Measurements from ENCODE around the gene ZNF516.
A peak's percentile ranks its signal among the peaks of the same experiment; 100 is the strongest.
"Not testable (repeated sequence)": the region's sequence is repeated elsewhere in the genome, so short reads cannot be mapped to it uniquely, and the experiment has no call there.

ZNF516 gene

DNA sequence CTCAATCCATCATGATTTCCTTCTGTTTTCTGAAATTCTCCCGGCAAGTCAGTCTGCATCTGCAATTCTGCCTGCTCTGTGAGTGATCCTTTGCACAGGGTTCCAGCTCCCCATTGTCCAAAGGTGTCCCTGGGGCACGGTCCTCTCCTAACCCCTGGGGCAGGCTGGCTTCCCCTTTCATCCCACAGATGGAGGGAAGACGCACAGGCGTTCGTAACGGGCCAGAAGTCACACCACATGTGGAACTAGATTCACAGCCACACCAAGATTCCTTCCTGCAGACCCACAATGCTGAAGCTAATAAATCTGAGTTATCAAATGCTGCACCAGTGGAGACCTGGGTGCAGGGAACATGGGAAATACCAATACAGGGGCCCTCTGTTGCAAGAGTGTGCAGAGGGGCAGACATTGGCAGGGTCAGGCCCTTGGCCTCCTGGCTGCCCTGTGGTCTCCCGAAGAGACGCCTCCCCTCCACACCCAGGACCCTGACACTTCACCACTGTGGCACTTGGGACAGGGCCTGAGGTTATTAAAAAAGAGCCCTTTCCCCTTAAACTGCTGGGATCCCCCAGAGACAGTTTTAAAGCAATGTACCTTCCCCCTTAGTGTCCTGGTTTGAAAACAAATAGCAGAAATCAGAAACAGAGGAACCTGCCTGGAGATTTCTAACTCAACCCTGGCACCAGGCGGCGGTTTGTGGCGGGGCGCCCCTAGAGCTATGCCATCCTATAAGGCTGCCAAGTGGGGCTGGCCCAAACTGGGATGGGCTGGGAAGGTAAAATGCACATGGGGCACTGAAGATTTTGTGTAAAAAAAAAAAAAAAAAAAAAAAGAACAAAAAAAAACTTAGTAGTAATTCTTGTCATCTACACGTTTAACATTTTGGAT is 15.4 kb downstream of the ZNF516 start:
- TF ChIP-seq, protein P1, sequence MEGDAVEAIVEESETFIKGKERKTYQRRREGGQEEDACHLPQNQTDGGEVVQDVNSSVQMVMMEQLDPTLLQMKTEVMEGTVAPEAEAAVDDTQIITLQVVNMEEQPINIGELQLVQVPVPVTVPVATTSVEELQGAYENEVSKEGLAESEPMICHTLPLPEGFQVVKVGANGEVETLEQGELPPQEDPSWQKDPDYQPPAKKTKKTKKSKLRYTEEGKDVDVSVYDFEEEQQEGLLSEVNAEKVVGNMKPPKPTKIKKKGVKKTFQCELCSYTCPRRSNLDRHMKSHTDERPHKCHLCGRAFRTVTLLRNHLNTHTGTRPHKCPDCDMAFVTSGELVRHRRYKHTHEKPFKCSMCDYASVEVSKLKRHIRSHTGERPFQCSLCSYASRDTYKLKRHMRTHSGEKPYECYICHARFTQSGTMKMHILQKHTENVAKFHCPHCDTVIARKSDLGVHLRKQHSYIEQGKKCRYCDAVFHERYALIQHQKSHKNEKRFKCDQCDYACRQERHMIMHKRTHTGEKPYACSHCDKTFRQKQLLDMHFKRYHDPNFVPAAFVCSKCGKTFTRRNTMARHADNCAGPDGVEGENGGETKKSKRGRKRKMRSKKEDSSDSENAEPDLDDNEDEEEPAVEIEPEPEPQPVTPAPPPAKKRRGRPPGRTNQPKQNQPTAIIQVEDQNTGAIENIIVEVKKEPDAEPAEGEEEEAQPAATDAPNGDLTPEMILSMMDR (IDR thresholded peaks at IDR 0.05; ENCODE audit: poor library complexity, severe bottlenecking), result no peak
- no peaks in the 10 kb centered on the region for H3K9me3 ChIP-seq (ENCODE audit: severe bottlenecking)
- H3K4me3 ChIP-seq (ENCODE audit: severe bottlenecking), result no peak overlapping the region
- H3K36me3 ChIP-seq (ENCODE audit: low read depth), result peaks cover 18% of the 10 kb centered on the region
- ATAC-seq (ENCODE audit: low read depth), result no peak
- no peaks in the 10 kb centered on the region for H3K27me3 ChIP-seq (ENCODE audit: insufficient read depth, poor library complexity, severe bottlenecking)
- DNase-seq (ENCODE audit: low spot score), result no peak
- H3K27ac ChIP-seq (ENCODE audit: poor library complexity, severe bottlenecking), result no peak overlapping the region
- peaks cover 30% of the 10 kb centered on the region for H3K4me1 ChIP-seq (ENCODE audit: insufficient read depth, poor library complexity, severe bottlenecking)

DNA sequence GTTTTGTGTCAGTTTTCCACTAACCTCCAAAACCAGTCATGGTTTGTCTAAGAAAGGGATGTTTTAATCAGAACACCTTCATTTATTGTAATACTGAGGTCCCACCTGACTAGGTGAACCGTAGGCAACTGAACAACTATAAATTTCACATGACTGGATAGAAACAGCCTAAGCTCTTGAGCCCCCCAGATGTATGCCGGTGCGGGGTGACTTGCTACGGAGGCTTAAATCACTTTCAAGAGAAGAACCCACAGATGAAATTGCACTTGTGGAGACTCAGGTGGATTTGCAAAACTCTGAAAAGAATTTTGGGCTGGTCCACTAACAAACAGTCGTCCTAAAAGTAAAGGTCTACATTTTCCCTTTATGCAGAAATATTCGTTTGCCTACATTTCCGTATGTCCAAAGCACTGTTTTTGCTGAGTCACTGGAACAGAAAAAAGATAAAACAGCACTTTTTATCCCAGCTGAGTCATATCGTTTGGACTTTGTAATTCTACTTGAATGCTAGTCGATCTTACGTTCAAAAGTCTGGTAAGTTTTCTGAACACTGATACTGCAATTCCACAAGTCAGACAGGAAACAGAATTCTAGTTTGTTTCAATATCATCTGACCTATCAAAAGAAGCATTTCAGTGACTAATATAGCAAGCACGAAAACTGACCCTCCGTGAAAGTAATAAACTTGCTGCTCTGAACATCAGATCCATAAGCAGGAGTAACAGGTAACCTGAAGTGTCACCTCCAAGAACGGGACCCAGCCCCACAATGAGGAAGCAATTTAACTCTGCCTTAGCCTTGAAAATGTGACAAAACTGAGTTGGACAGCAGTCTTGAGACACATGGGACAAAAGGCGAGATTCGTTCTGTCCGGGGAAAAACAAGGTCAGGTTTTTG is 18.1 kb downstream of the ZNF516 start:
- peak overlapping the region; percentile 8 for H3K4me3 ChIP-seq (ENCODE audit: severe bottlenecking)
- peaks cover 37% of the 10 kb centered on the region for H3K4me1 ChIP-seq (ENCODE audit: insufficient read depth, poor library complexity, severe bottlenecking)
- no peaks in the 10 kb centered on the region for H3K9me3 ChIP-seq (ENCODE audit: severe bottlenecking)
- peaks cover 12% of the 10 kb centered on the region for H3K36me3 ChIP-seq (ENCODE audit: low read depth)
- ATAC-seq (ENCODE audit: low read depth) (peak; percentile 92), DNase-seq (ENCODE audit: low spot score) (no peak)
- peak overlapping the region; percentile 77 for H3K27ac ChIP-seq (ENCODE audit: poor library complexity, severe bottlenecking)
- TF ChIP-seq, protein P1 (IDR thresholded peaks at IDR 0.05; ENCODE audit: poor library complexity, severe bottlenecking), result no peak
- no peaks in the 10 kb centered on the region for H3K27me3 ChIP-seq (ENCODE audit: insufficient read depth, poor library complexity, severe bottlenecking)

DNA sequence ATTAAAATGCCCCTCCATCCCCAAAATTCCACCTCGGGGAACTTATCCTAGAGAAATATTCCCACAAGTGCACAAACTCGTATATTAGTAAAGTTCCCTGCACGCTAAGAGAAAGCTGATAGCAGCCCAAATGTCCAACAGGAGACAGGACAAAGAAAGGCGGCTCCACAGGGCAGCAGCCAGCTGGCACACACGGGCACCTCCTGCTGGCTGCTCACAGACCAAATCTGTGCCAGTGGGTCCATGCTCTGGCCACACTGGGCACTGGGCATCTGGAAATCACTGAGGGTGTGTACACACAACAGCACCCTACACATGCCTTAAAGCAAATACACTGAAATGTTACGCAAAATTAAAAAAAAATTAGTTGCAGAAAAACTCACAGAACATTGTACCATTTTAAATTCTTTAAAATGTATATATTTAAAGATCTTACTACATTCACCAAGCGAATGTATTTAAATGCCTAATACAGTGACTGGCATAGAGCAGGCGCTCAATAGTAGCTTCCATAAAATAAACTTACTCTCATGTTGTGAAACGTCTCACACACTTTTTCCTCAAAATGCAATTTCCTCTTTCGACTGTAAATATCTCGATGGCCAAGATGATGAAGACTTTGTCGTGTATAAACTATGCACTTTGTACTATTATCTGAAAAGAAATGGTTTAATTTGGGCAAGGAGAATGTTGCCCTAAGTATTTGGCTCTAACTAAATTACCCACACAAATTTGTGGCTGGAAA is 19.4 kb downstream of the ZNF516 start:
- H3K27ac ChIP-seq (ENCODE audit: poor library complexity, severe bottlenecking), result peak overlapping the region; percentile 77
- H3K36me3 ChIP-seq (ENCODE audit: low read depth), result peaks cover 5% of the 10 kb centered on the region
- H3K4me3 ChIP-seq (ENCODE audit: severe bottlenecking), result no peak overlapping the region
- DNase-seq (ENCODE audit: low spot score), result no peak
- H3K4me1 ChIP-seq (ENCODE audit: insufficient read depth, poor library complexity, severe bottlenecking), result peaks cover 37% of the 10 kb centered on the region
- TF ChIP-seq, protein P1 (IDR thresholded peaks at IDR 0.05; ENCODE audit: poor library complexity, severe bottlenecking), result peak; percentile 14
- H3K9me3 ChIP-seq (ENCODE audit: severe bottlenecking), result no peaks in the 10 kb centered on the region
- no peaks in the 10 kb centered on the region for H3K27me3 ChIP-seq (ENCODE audit: insufficient read depth, poor library complexity, severe bottlenecking)
- no peak for ATAC-seq (ENCODE audit: low read depth)

DNA sequence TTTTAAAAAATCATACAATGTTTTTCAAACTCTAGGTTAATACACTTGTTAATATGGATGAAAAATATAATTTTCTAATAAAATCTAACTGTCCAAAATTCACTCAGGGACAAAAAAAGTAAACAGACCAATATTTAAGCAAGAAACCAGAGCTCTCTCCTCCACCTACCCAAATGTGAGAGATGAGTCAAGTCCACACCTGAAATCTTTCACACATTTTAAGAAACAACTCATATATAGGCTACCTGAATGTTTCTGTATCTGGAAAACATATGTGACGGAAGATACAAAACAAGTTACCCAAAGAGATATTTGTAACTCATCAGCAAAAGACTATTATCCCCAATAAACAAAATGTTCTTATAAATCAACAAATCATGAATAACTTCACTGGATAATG is 20.2 kb downstream of the ZNF516 start:
- Histone ChIP-seq H3K4me1 (ENCODE audit: insufficient read depth, poor library complexity, severe bottlenecking) (peaks cover 37% of the 10 kb centered on the region), H3K4me3 (ENCODE audit: severe bottlenecking) (no peak overlapping the region), H3K9me3 (ENCODE audit: severe bottlenecking) (no peaks in the 10 kb centered on the region), H3K27me3 (ENCODE audit: insufficient read depth, poor library complexity, severe bottlenecking) (no peaks in the 10 kb centered on the region), H3K36me3 (ENCODE audit: low read depth) (peaks cover 7% of the 10 kb centered on the region), H3K27ac (ENCODE audit: poor library complexity, severe bottlenecking) (no peak overlapping the region)
- no peak for DNase-seq (ENCODE audit: low spot score)
- TF ChIP-seq, protein P1 (IDR thresholded peaks at IDR 0.05; ENCODE audit: poor library complexity, severe bottlenecking), result no peak
- no peak for ATAC-seq (ENCODE audit: low read depth)

DNA sequence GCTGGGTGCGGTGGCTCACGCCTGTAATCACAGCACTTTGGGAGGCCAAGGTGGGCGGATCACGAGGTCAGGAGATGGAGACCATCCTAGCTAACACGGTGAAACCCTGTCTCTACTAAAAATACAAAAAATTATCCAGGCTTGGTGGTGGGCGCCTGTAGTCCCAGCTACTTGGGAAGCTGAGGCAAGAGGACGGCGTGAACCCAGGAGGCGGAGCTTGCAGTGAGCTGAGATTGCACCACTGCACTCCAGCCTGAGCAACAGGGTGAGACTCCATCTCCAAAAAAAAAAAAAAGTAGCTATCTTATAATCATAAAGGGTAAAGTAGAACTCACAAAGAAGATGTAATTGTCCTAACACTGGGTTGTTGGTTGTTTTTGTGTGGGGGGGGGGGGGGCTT is 21.5 kb downstream of the ZNF516 start:
- peaks cover 14% of the 10 kb centered on the region for H3K36me3 ChIP-seq (ENCODE audit: low read depth)
- H3K27ac ChIP-seq (ENCODE audit: poor library complexity, severe bottlenecking); H3K27me3 ChIP-seq (ENCODE audit: insufficient read depth, poor library complexity, severe bottlenecking); H3K4me3 ChIP-seq (ENCODE audit: severe bottlenecking); DNase-seq (ENCODE audit: low spot score); ATAC-seq (ENCODE audit: low read depth); H3K9me3 ChIP-seq (ENCODE audit: severe bottlenecking): not testable (repeated sequence)
- H3K4me1 ChIP-seq (ENCODE audit: insufficient read depth, poor library complexity, severe bottlenecking), result peaks cover 37% of the 10 kb centered on the region

Data from RWPE2 (cell line).